NCI-H2171 (cell line): ENCODE measurements around the gene GIGYF1.
"Not testable (repeated sequence)": the region's sequence is repeated elsewhere in the genome, so short reads cannot be mapped to it uniquely, and the experiment has no call there.

Experiments
- DNase-seq: peaks from one replicate; lab custom pipeline; 2025; lab: John Stamatoyannopoulos, UW

Gene GIGYF1

GRCh38 chr7:100671353-100672327 lies 22.4 kb downstream of the GIGYF1 start:
- no peak for DNase-seq

DNA sequence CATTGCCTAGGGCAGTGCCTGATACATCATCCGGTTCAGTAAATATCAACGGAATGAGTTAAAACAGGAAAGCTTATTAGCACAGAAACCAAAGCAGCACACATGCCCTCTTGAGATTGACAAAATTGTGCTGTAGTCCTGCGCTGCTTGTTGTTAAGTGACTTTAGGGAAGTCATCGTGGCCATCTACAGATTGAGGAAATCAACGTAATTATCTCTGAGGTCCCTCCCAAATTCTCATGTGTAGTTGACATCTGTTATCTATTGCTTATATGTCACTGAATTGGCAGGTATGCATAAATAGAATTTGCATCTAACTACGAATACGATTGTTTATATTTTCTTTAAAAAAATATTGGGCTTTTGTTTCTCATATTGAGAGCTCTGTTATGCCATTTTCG lies 24.0 kb downstream of the GIGYF1 start:
- DNase-seq: no peak

GRCh38 chr7:100669106-100669505 lies 24.9 kb downstream of the GIGYF1 start:
- DNase-seq: not testable (repeated sequence)

DNA sequence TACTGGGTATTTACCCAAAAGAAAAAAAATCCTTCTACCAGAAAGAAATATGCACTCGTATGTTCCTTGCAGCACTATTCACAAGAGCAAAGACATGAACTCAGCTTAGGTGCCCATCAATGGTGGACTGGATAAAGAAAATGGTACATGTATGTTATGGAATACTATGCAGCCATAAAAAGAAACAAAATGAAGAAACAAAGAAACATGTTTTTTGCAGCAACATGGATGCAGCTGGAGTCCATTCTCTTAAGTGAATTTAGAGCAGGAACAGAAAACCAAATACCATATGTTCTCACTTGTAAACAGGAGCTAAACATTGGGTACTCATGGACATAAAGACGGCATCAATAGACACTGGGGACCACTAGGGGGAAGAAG lies 26.0 kb downstream of the GIGYF1 start:
- DNase-seq: no peak

DNA sequence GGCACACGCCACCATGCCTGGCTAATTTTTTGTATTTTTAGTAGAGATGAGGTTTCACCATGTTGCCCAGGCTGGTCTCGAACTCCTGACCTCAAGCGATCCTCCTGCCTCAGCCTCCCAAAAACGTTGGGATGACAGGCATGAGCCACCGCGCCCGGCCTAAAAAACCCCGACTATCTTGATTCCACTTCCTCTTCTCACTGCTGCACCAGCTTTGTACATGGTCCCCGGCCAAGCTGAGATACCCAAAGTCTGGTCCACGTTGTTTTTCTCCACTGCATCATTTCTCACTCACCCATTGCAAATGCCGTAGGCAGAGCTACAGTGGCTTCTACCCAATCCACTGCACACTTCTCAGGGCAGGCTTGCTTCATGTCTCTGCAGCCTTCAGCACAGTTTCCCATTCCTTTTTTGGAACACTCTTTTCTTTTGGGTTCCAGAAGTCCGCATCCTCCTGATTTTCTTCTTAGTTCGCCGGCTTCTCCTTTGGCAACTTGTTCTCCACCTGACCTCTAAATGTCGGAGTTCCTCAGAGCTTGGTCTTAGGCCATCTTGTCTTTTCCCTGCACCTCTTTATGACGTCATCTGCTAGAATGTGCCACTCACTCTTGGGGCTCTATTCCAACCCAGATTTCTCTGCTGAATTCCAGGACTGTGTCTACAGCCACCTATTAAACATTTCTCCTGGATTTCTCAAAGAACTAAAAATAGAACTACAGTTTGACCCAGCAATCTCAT lies 26.6 kb downstream of the GIGYF1 start:
- DNase-seq: no peak

GRCh38 chr7:100665168-100665726 lies 28.8 kb downstream of the GIGYF1 start:
- DNase-seq: no peak

GRCh38 chr7:100662194-100662776 lies 31.8 kb downstream of the GIGYF1 start:
- DNase-seq: peak; percentile 20

DNA sequence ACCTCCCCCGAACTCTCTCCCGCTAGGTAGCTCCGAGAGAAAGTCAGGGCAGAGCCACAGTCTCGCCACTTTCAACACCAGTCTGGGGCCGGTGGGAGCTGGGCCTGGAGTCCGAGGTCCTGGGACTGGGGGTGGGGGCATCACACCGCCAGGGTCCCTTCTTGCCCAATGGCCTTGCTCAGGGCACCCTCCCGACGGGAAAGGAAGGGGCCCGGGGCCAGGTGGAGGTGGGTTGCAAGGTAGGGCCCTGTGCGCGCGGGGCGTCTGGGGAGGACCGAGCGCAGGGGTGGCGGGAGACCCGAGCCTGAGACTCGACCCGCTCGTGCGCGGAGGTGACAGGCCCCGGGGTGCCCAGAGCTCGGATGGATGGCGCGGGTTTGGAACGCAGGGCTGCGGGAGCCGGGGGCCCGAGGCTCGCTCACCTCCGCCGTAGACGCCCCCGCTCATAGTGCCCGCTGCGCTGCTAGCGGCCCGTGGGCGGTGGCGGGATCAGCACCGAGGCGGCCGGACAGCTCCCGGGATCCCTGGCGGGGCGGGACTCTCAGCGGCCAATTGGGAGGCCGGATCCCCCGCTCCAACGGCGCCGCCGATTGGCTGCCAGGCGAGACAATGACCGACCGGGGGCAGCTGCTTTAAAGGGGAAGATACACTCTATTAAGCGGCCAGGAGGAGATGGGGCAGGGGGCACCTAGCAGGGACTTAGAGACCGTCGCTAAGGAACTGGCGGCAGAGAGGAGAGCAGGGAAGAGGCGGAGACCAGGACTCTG lies 38.0 kb downstream of the GIGYF1 start, which contains the start of gene ACTL6B:
ACTL6B (minus strand) TSS at position 541 of the 767 bp plus-strand sequence; CDS start at position 447, 94 bp downstream.
- DNase-seq: peak; percentile 71

DNA sequence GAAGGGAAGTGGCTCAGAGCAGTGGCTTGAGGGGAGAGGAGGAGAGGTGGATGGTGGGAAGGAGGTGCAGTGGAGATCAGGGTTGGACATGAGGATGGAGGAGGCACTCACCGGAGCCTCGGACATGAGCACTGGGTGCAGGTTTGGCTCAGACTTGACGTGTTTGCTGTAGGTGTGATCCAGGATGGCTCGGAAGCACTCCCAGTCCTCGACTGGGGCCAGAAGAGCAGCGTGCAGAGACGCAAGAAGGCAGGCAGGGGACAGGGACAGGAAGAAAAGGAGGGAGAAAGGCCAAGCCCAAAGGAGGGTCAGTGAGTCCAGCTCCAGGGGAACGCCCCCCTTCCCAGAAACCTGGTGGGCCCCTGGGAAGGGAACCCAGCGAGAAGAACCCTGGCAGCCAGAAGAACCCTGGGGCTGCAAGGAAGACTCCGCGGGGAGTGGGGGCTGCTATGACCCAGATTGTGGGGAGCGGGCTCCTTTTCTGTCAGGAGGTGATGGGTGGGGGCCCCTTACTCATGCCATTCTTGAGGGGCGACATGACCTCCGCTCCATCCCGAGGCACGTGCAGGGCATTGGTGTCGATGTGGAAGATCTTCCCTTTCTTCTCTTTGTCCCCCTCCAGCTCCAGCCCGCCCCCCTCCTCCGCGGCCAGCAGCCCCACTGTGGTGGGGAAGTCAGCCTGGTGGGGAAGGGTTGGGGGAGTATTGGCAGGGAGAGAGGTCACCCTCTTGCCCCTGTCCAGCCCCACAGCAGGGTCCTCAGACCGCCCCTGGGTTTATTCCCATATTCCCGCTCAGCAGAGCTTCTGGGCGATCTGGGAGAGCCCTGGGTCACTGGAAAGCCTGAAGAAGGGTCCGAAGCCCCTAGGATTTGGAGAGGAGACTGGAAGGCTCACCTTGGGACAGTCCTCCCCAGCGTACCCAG lies 38.9 kb downstream of the GIGYF1 start:
- DNase-seq: no peak

DNA sequence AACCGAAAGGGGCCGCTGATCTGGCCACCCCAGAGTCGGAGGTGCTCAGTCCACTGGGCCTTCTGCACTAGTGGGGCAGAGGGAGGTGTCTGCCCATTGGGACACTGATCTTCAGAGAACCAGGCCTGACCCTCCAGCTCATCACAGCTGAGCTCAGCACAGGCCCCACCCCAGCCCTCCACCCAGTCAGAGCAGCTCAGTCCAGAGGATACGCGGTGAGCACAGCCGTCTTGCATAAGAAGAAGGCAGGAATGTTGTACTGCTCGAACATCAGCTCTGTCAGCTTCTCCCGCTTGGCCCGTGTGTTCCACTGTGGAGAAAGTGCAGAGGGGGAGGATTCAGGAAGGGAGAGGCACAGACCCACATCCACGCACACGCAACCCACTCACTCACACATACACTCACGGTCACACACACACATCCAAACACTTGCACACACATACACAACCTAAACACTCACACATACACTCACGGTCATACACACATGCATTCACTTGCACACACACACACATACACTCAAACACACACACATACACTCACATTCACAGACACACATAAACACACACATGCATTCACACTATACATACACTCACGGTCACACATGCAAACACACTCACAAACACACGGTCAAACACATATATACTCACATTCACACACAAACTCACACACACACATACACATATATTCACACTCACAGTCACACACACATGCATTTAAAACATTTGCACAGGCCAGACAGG lies 44.1 kb downstream of the GIGYF1 start:
- no peak for DNase-seq

GRCh38 chr7:100642534-100642907 lies 51.5 kb downstream of the GIGYF1 start:
- DNase-seq: peak; percentile 89

DNA sequence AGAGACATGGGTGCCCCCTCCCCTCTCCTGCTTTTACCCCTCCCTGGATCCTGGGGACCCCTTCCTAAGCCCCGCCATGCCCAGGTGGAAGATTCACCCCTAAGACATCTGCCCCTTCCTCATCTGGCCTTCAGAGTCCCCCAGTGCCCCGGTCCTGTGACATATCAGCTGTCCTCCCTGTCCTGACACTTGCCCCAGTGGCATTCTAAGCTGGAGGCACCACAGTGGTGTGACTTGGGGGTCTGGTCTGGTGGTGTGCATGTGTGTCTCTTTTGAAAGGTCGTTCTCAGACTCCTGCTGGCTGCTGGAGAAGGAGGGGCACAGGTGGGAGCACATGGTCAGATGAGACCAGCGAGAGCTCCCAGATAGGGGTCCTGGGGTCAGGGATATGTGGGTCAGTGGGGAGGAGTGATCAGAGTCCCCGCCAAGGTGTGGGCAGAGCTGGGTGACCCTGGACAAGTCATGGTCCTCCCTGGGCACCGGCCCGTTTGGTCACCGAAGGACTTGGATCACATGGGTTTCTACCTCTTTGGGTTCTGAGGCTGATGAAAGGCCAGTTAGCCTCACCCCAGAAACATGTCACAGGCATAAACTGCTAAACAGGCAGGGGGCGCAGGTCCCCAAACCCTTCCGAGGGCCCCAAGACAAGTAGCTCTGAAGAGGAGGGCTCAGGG lies 52.1 kb downstream of the GIGYF1 start:
- DNase-seq: no peak

DNA sequence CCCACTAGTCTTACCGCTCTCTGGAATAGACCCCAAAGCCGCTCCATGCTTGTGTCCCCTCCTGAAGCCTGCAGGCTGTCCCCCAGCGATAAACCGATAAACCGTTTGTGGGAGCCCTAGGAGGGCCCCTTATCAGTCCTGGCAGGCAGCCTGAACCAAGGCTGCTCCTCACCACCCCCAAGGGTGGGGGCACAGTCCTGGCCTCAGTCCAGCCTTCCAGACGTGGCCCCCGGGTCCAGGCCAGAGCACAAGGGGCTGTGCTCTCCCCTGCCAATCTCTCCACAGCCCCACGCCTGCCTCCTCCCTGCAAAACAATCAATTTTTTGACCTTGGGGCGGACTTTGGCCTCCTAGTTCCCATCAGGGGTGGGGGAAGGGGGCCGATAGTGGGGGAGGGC lies 52.6 kb downstream of the GIGYF1 start, which contains the start of gene TFR2:
TFR2 (minus strand) TSS at position 90 of the 397 bp plus-strand sequence; CDS start at position 47, 43 bp downstream.
- no peak for DNase-seq

GRCh38 chr7:100640517-100641440 lies 53.3 kb downstream of the GIGYF1 start:
- no peak for DNase-seq

- no peak for DNase-seq
Measured at GRCh38 chr7:100639995-100640516, 54.0 kb downstream of the GIGYF1 start.

DNA sequence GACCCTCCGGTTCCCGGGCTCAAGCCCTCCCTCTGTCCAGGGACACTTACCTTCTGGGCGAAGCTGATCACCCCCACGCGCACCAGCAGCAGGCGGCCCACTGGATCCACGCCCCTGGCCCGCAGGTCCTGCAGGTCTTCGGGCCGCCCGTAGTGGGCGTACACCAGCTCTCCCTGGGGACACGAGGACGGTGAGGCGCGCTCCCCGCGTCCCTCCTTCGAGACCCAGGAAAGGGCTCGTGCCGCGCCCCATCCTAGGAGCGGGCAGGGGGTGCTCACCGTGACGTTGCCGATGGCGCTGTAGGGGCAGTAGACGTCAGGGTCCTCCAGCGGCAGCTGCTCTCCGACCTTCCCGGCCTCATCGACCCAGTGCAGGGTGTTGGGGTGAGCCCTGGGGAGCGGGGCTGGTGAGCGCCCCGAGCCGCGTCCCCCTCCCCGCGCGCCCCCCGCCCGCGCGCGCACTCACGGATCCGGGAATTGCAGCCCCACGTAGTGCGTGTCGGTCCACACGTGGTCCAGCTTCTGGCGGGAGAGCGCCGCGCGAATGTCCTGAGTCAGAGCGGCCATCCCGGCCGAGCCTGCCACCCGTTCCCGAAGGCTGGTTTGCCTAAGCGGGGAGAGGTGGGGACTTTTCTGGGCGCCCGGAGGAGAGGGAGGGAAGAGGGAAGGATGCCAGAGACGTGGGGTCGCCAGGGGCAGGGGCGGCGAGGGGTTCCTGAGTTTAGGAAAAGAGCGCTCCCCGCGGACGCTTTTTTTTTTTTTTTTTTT lies 60.9 kb downstream of the GIGYF1 start:
- peak; percentile 67 for DNase-seq

- no peak for DNase-seq
Measured at GRCh38 chr7:100630066-100630465, 64.0 kb downstream of the GIGYF1 start.
